ENCODE data around the gene GRIN2A. TPM values are rescaled to one million over a fixed set of nuclear protein-coding genes. Genes with fewer than 3 reads are reported as not detected.

Gene GRIN2A
- total and polyA plus RNA-seq, 2 donors (not counting 1 experiment from before 2014, with no cell fraction given), result 0.44 TPM; not detected in 1

DNA sequence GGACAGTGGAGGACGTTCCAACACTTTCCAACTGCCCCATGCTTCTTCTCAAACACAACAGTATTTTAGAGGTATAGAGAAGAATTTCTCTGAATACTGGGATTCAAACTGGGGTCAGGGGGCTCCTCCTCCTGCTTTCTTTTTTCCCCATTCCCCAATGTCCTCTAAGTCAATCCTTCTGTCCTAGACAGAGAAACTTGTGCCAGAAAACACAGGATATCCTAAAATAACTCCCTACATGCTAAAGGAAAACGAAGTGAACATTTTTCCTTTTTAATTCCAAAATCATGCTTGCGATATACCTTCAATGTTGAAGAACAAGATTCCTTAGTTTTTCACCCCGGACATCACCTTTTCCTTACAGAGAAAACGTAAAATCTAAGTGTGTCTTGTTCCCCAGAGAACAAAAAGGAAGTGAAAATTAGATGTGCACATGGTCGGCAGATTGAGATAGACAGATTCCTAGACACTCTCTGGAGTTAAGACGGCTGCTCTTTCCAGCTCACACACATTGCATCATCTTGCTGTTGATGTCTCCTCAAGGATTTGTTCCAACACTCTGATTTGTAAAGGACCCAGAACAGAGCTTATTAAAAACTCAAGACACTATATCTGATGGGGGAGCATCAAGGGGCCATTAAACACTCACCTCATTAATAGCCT lies 228.2 kb downstream of the GRIN2A start:
- no peak overlapping the region for H3K4me2 ChIP-seq (replicated peaks; ENCODE audit: low read depth, low read length, poor library complexity, severe bottlenecking)
- H3K27ac Mint-ChIP-seq, result no peak overlapping the region
- DNase-seq, result no peak
- 33% methylated on average over 1 of the region's 7 CpGs for WGBS (ENCODE audit: insufficient coverage)
- H3K9ac ChIP-seq (ENCODE audit: low read length), result no peak overlapping the region
- TF ChIP-seq EZH2 (IDR thresholded peaks at IDR 0.05; ENCODE audit: borderline replicate concordance, insufficient read depth, low read depth, low read length, poor library complexity, severe bottlenecking), result no peak
- TF ChIP-seq, protein P1, sequence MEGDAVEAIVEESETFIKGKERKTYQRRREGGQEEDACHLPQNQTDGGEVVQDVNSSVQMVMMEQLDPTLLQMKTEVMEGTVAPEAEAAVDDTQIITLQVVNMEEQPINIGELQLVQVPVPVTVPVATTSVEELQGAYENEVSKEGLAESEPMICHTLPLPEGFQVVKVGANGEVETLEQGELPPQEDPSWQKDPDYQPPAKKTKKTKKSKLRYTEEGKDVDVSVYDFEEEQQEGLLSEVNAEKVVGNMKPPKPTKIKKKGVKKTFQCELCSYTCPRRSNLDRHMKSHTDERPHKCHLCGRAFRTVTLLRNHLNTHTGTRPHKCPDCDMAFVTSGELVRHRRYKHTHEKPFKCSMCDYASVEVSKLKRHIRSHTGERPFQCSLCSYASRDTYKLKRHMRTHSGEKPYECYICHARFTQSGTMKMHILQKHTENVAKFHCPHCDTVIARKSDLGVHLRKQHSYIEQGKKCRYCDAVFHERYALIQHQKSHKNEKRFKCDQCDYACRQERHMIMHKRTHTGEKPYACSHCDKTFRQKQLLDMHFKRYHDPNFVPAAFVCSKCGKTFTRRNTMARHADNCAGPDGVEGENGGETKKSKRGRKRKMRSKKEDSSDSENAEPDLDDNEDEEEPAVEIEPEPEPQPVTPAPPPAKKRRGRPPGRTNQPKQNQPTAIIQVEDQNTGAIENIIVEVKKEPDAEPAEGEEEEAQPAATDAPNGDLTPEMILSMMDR (IDR thresholded peaks at IDR 0.05), result no peak
- H3K79me2 ChIP-seq (ENCODE audit: control insufficient read depth, insufficient read depth, low read length), result no peaks in the 10 kb centered on the region
- H3K4me3 Mint-ChIP-seq, result no peak overlapping the region
- H3K4me3 ChIP-seq (ENCODE audit: control extremely low read depth in 1 of 5, extremely low read depth in 1 of 5, insufficient read depth in 1 of 5, low read depth in 2 of 5, low read length in 4 of 5), result no peak overlapping the region
- no peaks in the 10 kb centered on the region for H3K36me3 ChIP-seq (replicated peaks in 1 of 2; ENCODE audit: control extremely low read depth in 1 of 2, control insufficient read depth in 1 of 2, extremely low read depth in 1 of 2, insufficient read depth in 2 of 2, low read length in 1 of 2)
- ChIA-PET POLR2A (no interaction called here), CTCF (no interaction called here)
- H3K27me3 ChIP-seq (replicated peaks in 1 of 4; ENCODE audit: control extremely low read depth in 1 of 4, control insufficient read depth in 3 of 4, insufficient read depth in 4 of 4, low read length in 3 of 4), result peaks cover 0 to 5% (median 1%) of the 10 kb centered on the region in 4 experiments
- no peak for ATAC-seq (ENCODE audit: low read depth)
- no peaks in the 10 kb centered on the region for H3K9me3 Mint-ChIP-seq (ENCODE audit: insufficient read depth)
- no peaks in the 10 kb centered on the region for H3K4me1 ChIP-seq (ENCODE audit: control insufficient read depth in 2 of 2, insufficient read depth in 2 of 2, low read length in 2 of 2)
- H3K27ac ChIP-seq (ENCODE audit: low read length in 2 of 2), result no peak overlapping the region
- no peaks in the 10 kb centered on the region for H3K4me1 Mint-ChIP-seq
- no peaks in the 10 kb centered on the region for H4K20me1 ChIP-seq (ENCODE audit: control insufficient read depth, insufficient read depth, low read length, poor library complexity, severe bottlenecking)
- H3K27me3 Mint-ChIP-seq, result peaks cover 39% of the 10 kb centered on the region
- intact Hi-C loops (cut with micrococcal nuclease), result no loop called here
- H3K9me3 ChIP-seq (ENCODE audit: control extremely low read depth in 1 of 3, control insufficient read depth in 2 of 3, insufficient read depth in 1 of 3, low read length in 2 of 3), result no peaks in the 10 kb centered on the region
- no peak overlapping the region for H2AFZ ChIP-seq (ENCODE audit: insufficient read depth, low read depth, low read length, poor library complexity, severe bottlenecking)

DNA sequence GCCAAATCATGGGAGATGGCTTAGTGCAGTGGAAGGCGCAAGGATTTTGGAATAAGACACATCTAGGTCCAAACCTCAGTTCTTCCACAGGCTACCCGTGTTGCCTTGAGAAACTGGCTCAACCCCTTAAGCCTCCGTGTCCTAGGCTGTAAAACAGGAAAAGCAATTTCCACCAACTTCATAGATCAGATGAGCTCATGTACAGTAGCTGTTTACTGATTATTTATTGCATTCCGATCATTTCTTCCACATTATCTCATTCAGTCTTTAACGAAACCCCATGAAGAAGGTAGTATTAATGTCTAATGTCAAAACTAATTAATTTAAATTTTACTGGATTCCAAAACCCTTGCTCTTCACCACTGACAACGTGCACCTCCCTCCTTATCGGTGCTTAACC lies 231.6 kb downstream of the GRIN2A start:
- H3K36me3 ChIP-seq (replicated peaks in 1 of 2; ENCODE audit: control extremely low read depth in 1 of 2, control insufficient read depth in 1 of 2, extremely low read depth in 1 of 2, insufficient read depth in 2 of 2, low read length in 1 of 2), result no peaks in the 10 kb centered on the region
- Mint-ChIP-seq H3K4me3 (no peak overlapping the region), H3K4me1 (no peaks in the 10 kb centered on the region), H3K27ac (no peak overlapping the region), H3K27me3 (peaks cover 33% of the 10 kb centered on the region), H3K9me3 (ENCODE audit: insufficient read depth) (no peaks in the 10 kb centered on the region)
- ChIA-PET POLR2A (no interaction called here), CTCF (no interaction called here)
- H3K4me1 ChIP-seq (ENCODE audit: control insufficient read depth in 2 of 2, insufficient read depth in 2 of 2, low read length in 2 of 2), result no peaks in the 10 kb centered on the region
- H3K4me2 ChIP-seq (replicated peaks; ENCODE audit: low read depth, low read length, poor library complexity, severe bottlenecking), result no peak overlapping the region
- H3K4me3 ChIP-seq (ENCODE audit: control extremely low read depth in 1 of 5, extremely low read depth in 1 of 5, insufficient read depth in 1 of 5, low read depth in 2 of 5, low read length in 4 of 5), result no peak overlapping the region
- WGBS (ENCODE audit: insufficient coverage), result 86% methylated on average over 4 of the region's 7 CpGs
- no peak overlapping the region for H3K9ac ChIP-seq (ENCODE audit: low read length)
- no peak overlapping the region for H3K27ac ChIP-seq (ENCODE audit: low read length in 2 of 2)
- TF ChIP-seq, protein P1 (IDR thresholded peaks at IDR 0.05), result no peak
- TF ChIP-seq EZH2 (IDR thresholded peaks at IDR 0.05; ENCODE audit: borderline replicate concordance, insufficient read depth, low read depth, low read length, poor library complexity, severe bottlenecking), result no peak
- H3K9me3 ChIP-seq (ENCODE audit: control extremely low read depth in 1 of 3, control insufficient read depth in 2 of 3, insufficient read depth in 1 of 3, low read length in 2 of 3), result peaks cover 0 to 3% (median 0%) of the 10 kb centered on the region in 3 donors
- no peaks in the 10 kb centered on the region for H4K20me1 ChIP-seq (ENCODE audit: control insufficient read depth, insufficient read depth, low read length, poor library complexity, severe bottlenecking)
- peaks cover 0 to 4% (median 1%) of the 10 kb centered on the region in 4 experiments for H3K27me3 ChIP-seq (replicated peaks in 1 of 4; ENCODE audit: control extremely low read depth in 1 of 4, control insufficient read depth in 3 of 4, insufficient read depth in 4 of 4, low read length in 3 of 4)
- DNase-seq (no peak), ATAC-seq (ENCODE audit: low read depth) (no peak)
- no peaks in the 10 kb centered on the region for H3K79me2 ChIP-seq (ENCODE audit: control insufficient read depth, insufficient read depth, low read length)
- intact Hi-C loops (cut with micrococcal nuclease), result no loop called here
- H2AFZ ChIP-seq (ENCODE audit: insufficient read depth, low read depth, low read length, poor library complexity, severe bottlenecking), result no peak overlapping the region
